ENCODE data around the gene DLG4. TPM values are rescaled to one million over a fixed set of nuclear protein-coding genes. Genes with fewer than 3 reads are reported as not detected.
"Not testable (repeated sequence)": the region's sequence is repeated elsewhere in the genome, so short reads cannot be mapped to it uniquely, and the experiment has no call there.

Gene DLG4
- total RNA-seq, 2 donors from 2014 or later, result 35.1 to 68.5 TPM

DNA sequence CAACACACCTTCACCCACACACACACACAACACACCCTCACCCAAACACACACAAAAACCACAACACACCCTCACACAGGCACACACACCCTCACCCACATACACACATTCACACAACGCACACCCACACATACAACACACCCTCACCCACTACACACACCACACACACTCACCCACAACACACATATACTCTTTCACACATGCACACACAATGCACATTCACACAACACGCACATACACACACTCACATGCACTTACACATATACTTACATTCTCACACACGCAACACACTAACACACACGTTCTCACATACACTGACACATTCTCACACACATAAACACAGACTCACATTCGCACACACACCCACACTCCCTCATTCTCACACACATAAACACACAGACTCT is 44.3 kb downstream of the DLG4 start:
- no peak overlapping the region for H3K4me3 ChIP-seq (ENCODE audit: low read length)
- Mint-ChIP-seq H3K4me3 (no peak overlapping the region), H3K36me3 (ENCODE audit: low read depth) (no peaks in the 10 kb centered on the region), H3K27me3 (ENCODE audit: insufficient read depth) (peaks cover 16% of the 10 kb centered on the region), H3K4me1 (peaks cover 9% of the 10 kb centered on the region), H3K9me3 (peaks cover 6% of the 10 kb centered on the region), H3K27ac (no peak overlapping the region)
- 90 to 91% methylated on average over 4 to 5 of the region's 5 CpGs for WGBS, 2 experiments (ENCODE audit: insufficient coverage in 1 of 2, insufficient read length in 1 of 2)
- no peaks in the 10 kb centered on the region for H3K36me3 ChIP-seq (ENCODE audit: control insufficient read depth, insufficient read depth, low read length)
- peaks cover 11% of the 10 kb centered on the region for H3K27me3 ChIP-seq (ENCODE audit: control insufficient read depth, insufficient read depth, low read length, poor library complexity, severe bottlenecking)
- DNase-seq, result no peak
- no peak overlapping the region for H3K9ac ChIP-seq (ENCODE audit: extremely low read depth, low read length, poor library complexity, severe bottlenecking)
- TF ChIP-seq, protein P1, sequence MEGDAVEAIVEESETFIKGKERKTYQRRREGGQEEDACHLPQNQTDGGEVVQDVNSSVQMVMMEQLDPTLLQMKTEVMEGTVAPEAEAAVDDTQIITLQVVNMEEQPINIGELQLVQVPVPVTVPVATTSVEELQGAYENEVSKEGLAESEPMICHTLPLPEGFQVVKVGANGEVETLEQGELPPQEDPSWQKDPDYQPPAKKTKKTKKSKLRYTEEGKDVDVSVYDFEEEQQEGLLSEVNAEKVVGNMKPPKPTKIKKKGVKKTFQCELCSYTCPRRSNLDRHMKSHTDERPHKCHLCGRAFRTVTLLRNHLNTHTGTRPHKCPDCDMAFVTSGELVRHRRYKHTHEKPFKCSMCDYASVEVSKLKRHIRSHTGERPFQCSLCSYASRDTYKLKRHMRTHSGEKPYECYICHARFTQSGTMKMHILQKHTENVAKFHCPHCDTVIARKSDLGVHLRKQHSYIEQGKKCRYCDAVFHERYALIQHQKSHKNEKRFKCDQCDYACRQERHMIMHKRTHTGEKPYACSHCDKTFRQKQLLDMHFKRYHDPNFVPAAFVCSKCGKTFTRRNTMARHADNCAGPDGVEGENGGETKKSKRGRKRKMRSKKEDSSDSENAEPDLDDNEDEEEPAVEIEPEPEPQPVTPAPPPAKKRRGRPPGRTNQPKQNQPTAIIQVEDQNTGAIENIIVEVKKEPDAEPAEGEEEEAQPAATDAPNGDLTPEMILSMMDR (conservative IDR thresholded peaks at IDR 0.05), result no peak
- H3K4me1 ChIP-seq (ENCODE audit: control insufficient read depth, insufficient read depth, low read length), result no peaks in the 10 kb centered on the region
- H3K9me3 ChIP-seq (ENCODE audit: control insufficient read depth, low read length), result peaks cover under 1% of the 10 kb centered on the region
- no peak overlapping the region for H3K27ac ChIP-seq (ENCODE audit: low read depth, low read length)

DNA sequence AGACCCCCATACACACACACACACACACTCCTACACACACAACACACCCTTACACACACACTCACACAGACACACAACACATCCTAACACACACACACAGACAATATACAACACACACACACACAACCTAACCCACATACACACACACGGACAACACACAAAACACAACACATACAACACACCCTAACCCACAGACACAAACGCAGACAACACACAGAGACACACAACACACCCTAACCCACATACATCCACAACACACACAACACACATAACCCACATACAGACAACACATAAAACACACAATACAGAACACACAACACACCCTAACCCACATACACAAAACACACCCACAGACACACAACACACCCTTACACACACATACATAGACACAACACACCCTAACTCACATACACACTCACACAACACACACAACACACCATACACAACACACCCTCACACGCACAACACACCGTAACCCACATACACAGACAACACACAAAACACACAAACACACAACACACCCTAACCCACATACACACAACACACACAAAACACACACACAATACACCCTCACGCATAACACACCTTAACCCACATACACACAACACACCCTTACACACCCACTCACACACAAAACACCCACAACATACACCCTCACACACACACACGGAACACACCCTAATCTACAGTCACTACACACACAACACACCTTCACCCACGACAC is 44.9 kb downstream of the DLG4 start:
- TF ChIP-seq, protein P1 (conservative IDR thresholded peaks at IDR 0.05), result no peak
- 85 to 90% methylated on average over 4 to 7 of the region's 7 CpGs for whole genome bisulfite sequencing, 2 experiments (ENCODE audit: insufficient coverage in 1 of 2, insufficient read length in 1 of 2)
- no peak overlapping the region for H3K4me3 Mint-ChIP-seq
- peaks cover 11% of the 10 kb centered on the region for H3K27me3 ChIP-seq (ENCODE audit: control insufficient read depth, insufficient read depth, low read length, poor library complexity, severe bottlenecking)
- no peak overlapping the region for H3K9ac ChIP-seq (ENCODE audit: extremely low read depth, low read length, poor library complexity, severe bottlenecking)
- peaks cover 16% of the 10 kb centered on the region for H3K27me3 Mint-ChIP-seq (ENCODE audit: insufficient read depth)
- no peak overlapping the region for H3K27ac Mint-ChIP-seq
- no peaks in the 10 kb centered on the region for H3K36me3 Mint-ChIP-seq (ENCODE audit: low read depth)
- no peaks in the 10 kb centered on the region for H3K36me3 ChIP-seq (ENCODE audit: control insufficient read depth, insufficient read depth, low read length)
- H3K27ac ChIP-seq (ENCODE audit: low read depth, low read length), result no peak overlapping the region
- no peak for DNase-seq
- H3K9me3 Mint-ChIP-seq, result peaks cover 8% of the 10 kb centered on the region
- H3K4me1 Mint-ChIP-seq, result peaks cover 9% of the 10 kb centered on the region
- peaks cover 5% of the 10 kb centered on the region for H3K9me3 ChIP-seq (ENCODE audit: control insufficient read depth, low read length)
- no peaks in the 10 kb centered on the region for H3K4me1 ChIP-seq (ENCODE audit: control insufficient read depth, insufficient read depth, low read length)
- no peak overlapping the region for H3K4me3 ChIP-seq (ENCODE audit: low read length)

DNA sequence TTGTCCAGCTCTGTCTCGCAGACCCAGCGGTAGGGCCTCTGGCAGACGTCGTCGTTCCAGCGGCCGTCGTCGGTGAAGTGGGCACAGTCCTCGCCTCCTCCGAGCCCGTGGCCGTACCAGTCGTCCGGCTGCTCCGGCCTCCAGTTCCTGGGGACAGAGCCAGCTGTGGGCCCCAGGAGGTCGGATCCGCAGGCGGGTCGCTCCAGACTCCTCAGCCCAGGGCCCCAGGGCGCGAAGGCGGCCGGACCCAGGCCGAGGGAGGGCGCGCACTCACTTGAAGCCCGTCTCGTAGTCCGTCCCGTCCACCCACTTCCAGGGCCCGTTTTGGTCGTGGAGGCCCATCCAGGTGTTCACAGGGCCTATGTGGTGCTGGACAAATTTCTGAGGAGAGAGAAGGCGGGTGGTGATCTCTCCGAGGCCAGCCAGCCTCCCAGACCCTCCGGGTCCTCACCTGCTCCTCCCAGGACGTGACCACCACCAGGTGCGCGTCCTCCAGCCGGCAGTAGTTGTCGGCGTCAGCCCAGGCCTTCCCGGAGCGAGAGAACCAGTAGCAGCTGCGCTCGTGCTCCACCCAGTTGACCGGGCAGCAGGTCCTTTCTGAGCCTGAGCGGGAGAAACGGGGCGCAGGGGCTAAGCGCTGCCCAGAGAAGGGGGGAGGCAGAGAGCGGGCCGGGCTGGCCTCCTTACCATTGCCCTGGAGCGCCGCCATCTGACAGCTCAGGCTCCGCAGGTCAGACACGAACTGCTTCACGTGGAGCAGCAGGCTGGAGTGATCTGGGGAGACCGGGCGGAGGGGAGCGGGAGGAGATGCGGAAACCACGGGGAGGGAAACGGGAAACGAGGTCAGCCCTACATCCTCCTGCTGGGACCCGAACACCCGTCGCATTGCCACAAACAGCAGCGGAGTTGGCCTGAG is 45.7 kb downstream of the DLG4 start:
- H3K4me3 ChIP-seq (ENCODE audit: low read length), result no peak overlapping the region
- WGBS, 2 experiments (ENCODE audit: insufficient coverage in 1 of 2, insufficient read length in 1 of 2), result 75 to 89% methylated on average over 41 to 69 of the region's 69 CpGs
- H3K36me3 Mint-ChIP-seq (ENCODE audit: low read depth), result peaks cover 5% of the 10 kb centered on the region
- peaks cover 15% of the 10 kb centered on the region for H3K9me3 Mint-ChIP-seq
- peaks cover 13% of the 10 kb centered on the region for H3K27me3 Mint-ChIP-seq (ENCODE audit: insufficient read depth)
- H3K9me3 ChIP-seq (ENCODE audit: control insufficient read depth, low read length), result peaks cover 12% of the 10 kb centered on the region
- TF ChIP-seq, protein P1 (conservative IDR thresholded peaks at IDR 0.05), result peak; percentile 65
- DNase-seq, result peak; percentile 98
- H3K27ac Mint-ChIP-seq, result no peak overlapping the region
- no peak overlapping the region for H3K27ac ChIP-seq (ENCODE audit: low read depth, low read length)
- no peak overlapping the region for H3K4me3 Mint-ChIP-seq
- peaks cover 11% of the 10 kb centered on the region for H3K27me3 ChIP-seq (ENCODE audit: control insufficient read depth, insufficient read depth, low read length, poor library complexity, severe bottlenecking)
- H3K4me1 Mint-ChIP-seq, result peaks cover 9% of the 10 kb centered on the region
- no peaks in the 10 kb centered on the region for H3K36me3 ChIP-seq (ENCODE audit: control insufficient read depth, insufficient read depth, low read length)
- H3K4me1 ChIP-seq (ENCODE audit: control insufficient read depth, insufficient read depth, low read length), result no peaks in the 10 kb centered on the region
- H3K9ac ChIP-seq (ENCODE audit: extremely low read depth, low read length, poor library complexity, severe bottlenecking), result no peak overlapping the region

DNA sequence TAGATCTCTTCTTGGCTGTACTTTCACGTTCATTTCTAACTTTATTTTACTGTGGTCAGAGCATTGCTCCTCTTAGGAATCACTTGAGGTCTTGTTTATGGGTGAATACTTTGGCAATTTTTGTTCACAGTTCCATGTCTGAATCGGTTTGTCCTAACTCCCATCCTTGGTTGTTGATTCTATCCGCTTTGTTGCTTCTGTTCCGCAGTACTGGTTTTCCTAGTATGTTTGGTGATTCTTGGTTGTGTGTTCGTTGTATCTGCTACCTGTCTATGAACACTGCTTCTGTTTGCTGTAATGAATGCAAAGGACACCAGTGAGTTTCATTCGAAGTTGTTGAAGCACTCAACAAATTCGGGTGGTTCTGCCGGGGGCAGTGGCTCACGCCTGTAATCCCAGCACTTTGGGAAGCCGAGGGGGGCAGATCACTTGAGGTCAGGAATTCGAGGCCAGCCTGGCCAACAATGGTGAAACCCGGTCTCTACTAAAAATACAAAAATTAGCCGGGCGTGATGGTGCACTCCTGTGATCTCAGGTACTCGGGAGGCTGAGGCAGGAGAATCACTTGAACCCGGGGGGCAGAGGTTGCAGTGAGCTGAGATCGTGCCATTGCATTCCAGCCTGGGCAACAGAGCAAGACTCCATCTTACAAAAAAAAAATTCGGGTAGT is 47.0 kb downstream of the DLG4 start:
- not testable (repeated sequence) for H3K4me1 ChIP-seq (ENCODE audit: control insufficient read depth, insufficient read depth, low read length); H3K4me3 ChIP-seq (ENCODE audit: low read length); H3K27ac ChIP-seq (ENCODE audit: low read depth, low read length); H3K36me3 ChIP-seq (ENCODE audit: control insufficient read depth, insufficient read depth, low read length); H3K4me3 Mint-ChIP-seq; H3K36me3 Mint-ChIP-seq (ENCODE audit: low read depth); H3K27ac Mint-ChIP-seq; H3K9ac ChIP-seq (ENCODE audit: extremely low read depth, low read length, poor library complexity, severe bottlenecking); H3K4me1 Mint-ChIP-seq; DNase-seq; H3K27me3 Mint-ChIP-seq (ENCODE audit: insufficient read depth)
- 93 to 94% methylated on average over 17 to 18 of the region's 18 CpGs for WGBS, 2 experiments (ENCODE audit: insufficient coverage in 1 of 2, insufficient read length in 1 of 2)
- Histone ChIP-seq H3K9me3 (ENCODE audit: control insufficient read depth, low read length) (peaks cover 22% of the 10 kb centered on the region), H3K27me3 (ENCODE audit: control insufficient read depth, insufficient read depth, low read length, poor library complexity, severe bottlenecking) (peaks cover 11% of the 10 kb centered on the region)
- peaks cover 23% of the 10 kb centered on the region for H3K9me3 Mint-ChIP-seq

Measured in endodermal cell (in vitro differentiated cells).